ENCODE measurements around the gene SUPT6H.
A peak's percentile ranks its signal among the peaks of the same experiment; 100 is the strongest.
"Not testable (repeated sequence)": the region's sequence is repeated elsewhere in the genome, so short reads cannot be mapped to it uniquely, and the experiment has no call there.

Gene SUPT6H

DNA sequence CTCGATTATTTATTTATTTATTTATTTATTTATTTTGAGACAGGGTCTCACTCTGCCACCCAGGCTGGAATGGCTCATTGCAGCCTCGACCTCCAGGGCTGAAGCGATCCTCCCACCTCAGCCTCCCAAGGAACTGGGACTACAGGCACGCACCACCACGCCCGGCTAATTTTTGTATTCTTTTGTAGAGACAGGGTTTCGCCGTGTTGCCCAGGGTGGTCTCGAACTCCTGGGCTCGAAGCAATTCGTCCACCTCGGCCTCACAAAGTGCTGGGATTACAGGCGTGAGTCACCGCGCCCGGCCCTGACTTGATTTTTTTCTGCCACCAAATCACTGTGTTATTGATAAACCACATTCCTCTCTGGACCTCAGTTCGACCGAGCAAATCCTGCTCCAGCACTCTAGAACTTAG is 57.0 kb downstream of the SUPT6H start:
- no peak for DNase-seq (ENCODE audit: low read depth)

DNA sequence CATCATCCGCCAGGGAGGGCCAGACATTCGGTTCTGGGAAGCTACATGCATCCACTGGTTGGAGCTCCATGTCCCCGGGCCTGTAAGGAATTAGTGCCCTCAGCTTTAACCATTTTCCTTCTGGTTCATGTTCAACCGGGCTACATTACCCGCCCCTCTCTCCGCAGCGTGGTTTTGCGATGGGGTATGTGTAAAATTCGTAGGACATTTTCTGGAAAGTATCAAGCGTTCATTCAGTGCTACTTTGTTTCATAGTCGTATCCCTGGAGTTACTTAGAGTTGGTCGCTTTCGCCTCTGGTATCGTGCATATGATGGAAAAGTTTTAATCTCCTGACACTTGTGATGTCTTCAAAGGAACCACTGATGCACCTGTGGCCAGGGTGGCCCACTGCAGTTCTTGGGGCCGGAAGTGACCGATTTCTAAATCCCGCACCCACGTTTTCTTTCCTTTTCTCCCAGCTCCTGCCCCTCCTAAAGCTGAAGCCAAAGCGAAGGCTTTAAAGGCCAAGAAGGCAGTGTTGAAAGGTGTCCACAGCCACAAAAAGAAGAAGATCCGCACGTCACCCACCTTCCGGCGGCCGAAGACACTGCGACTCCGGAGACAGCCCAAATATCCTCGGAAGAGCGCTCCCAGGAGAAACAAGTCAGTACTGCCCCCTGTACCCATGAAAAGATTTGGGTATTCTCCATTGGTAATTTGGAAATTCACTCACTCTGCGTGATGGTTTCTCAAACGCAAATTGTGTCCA is 58.4 kb downstream of the SUPT6H start:
- no peak for DNase-seq (ENCODE audit: low read depth)

DNA sequence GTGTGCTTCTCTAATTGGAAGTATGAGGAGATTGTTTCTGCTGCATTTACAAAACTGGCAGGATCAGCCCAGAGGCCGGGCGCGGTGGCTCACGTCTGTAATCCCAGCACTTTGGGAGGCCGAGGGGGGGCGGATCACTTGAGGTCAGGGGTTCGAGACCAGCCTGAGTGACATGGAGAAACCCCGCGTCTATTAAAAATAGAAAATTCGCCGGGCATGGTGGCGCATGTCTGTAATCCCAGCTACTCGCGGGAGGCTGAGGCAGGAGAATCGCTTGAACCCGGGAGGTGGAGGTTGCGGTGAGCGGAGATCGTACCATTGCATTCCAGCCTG is 59.0 kb downstream of the SUPT6H start:
- not testable (repeated sequence) for DNase-seq (ENCODE audit: low read depth)

DNA sequence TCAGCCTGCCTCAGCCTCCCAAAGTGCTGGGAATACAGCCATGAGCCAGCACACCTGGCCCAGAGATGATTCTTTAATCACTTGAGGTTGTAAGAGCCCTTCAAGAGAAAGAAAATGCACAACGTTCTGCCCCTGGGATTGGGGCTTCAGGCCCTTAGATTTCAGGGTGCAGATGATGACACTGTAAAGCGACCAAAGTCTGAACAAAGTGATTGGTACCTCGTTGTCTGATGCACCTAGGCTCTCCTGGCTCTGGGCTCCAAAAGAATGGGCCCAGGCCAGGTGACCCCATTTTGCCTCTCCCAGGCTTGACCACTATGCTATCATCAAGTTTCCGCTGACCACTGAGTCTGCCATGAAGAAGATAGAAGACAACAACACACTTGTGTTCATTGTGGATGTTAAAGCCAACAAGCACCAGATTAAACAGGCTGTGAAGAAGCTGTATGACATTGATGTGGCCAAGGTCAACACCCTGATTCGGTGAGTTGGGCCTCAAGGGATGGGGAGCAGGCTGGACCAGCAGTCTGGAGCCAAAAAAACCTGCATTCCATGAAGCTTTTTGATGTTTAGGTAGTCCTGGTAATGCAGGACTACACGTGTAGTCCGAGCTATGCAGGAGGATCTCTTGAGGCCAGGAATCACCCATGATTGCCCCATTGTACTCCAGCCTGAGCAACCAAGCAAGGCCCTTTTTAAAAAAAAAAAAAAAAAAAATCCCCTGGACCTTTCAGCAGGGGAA is 60.6 kb downstream of the SUPT6H start:
- no peak for DNase-seq (ENCODE audit: low read depth)

DNA sequence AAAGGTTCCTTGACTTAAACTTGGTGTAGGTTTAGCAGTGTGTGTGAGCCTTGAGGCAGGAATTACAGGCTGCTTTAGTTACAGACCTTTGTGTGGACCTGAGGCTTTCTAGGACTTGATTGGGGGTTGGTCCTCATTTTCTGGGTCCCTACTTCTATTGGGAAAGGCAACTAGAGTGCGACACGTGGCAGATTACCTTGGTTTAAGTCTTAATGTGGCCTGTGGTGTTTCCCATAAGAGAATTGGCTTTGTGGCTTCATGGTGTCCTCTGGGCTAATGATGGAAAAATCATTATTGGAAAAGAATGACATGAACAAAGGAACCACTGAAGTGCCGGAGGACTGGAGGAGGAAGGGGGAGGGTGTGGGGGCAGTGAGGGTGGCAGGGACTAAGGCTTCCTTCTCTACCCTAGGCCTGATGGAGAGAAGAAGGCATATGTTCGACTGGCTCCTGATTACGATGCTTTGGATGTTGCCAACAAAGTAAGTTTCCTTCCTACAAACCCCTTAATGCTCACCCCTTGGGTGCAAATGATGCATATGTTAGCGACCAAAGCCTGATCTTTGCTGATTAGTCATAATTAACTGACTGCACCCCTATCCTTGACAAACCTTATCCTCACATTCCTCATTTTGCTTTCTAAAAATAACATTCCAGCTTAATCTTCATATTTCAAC is 61.3 kb downstream of the SUPT6H start:
- no peak for DNase-seq (ENCODE audit: low read depth)

DNA sequence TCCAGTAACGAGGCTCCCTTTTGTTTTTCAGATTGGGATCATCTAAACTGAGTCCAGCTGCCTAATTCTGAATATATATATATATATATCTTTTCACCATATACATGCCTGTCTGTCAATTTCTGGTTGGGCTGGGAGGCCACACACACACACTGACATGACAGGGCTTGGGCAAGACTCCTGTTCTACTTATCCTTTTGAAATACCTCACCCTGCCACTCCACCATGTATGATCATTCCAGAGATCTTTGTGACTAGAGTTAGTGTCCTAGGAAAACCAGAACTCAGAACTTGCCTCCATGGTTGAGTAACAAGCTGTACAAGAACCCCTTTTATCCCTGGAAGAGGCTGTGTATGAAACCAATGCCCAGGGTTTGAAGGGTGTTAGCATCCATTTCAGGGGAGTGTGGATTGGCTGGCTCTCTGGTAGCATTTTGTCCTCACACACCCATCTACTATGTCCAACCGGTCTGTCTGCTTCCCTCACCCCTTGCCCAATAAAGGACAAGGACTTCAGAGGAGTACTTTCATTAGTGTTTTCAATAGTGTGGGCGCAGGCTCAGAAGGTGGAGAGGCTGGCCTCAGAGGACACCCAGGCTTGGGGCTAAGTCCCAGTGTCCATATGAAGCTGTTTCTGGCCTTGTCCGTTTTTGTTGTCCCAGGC is 62.0 kb downstream of the SUPT6H start:
- DNase-seq (ENCODE audit: low read depth) = not testable (repeated sequence)

DNA sequence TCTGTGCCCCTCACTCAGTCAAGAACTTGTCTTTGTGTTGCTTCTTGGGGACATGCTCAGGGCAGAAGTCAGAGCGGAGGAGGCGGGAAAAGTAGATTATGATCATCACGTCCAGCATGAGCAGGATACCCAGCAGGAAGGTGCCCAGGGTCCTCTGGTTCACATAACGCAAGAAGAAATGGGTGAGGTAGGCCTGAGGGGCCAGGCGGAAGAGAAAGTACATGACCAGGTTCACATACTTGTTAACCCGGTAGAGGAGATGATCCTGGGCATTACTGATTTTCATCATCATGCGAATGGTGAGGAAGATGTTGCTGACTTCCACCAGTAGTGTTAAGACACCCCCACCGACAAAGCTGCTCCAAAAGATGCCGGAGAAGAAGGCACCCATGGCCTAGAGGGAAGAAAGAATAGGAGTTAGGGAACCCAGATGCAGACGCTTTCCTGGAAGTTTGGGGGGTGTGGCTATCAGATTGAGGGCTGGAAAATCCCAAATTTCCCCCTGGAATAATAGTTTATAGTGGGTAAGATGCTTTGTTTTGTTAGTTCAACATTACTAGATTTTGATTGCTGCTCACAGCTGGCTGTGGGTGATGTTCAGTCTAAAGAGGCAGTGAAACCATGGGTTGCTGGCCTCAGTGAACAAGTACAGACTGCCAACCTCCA is 62.6 kb downstream of the SUPT6H start:
- no peak for DNase-seq (ENCODE audit: low read depth)

DNA sequence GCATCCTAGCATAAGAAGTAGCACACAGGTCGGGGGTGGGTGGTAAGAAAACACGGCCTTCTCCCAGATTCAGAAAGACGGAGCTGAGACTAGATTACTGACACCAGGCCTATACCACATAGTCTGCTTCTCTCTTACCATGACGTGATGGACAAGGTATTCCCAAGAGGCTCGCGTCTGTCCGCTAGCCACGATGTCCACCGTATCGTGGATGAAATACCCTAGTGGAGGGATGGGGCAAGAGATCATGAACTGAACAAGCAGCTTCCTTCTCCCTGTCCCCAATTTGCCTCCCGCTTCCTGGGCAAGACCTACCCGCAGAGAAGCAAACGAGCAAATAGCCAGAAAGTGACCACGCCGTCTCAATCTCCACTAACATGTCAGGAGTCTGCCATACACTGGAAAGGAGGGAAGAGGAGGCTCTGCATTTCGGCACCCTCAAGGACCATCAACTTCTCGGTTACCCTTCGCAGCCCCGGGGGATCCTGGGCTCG is 63.2 kb downstream of the SUPT6H start:
- peak; percentile 82 for DNase-seq (ENCODE audit: low read depth)

DNA sequence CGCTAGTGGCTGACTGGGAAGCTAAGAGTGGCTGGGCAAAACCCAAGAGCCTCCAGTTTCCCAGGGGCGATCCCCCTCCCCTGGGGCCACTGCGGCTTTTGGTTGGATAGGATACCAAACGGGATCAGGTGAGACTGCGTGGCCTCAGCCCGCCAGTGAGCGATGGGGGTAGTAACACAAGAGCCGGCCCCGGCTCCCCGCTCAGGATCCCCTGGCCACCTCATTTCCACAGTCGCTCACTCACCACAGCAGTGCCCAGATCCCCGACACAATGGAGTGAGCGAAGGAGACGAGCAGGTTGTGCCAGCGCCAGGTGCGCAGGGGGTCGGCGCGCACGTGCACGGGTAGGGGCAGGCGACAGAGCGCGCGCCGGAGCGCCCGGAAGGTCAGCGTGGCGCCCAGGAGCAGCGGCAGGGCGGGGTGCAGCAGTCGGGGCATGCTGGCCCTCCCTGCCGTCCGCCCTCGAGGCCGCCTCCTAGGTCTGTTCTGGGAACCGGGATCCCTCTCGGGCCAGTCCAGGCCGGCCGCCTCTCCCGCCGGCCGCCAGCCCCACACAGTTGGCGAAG is 63.7 kb downstream of the SUPT6H start:
- peak; percentile 76 for DNase-seq (ENCODE audit: low read depth)

DNA sequence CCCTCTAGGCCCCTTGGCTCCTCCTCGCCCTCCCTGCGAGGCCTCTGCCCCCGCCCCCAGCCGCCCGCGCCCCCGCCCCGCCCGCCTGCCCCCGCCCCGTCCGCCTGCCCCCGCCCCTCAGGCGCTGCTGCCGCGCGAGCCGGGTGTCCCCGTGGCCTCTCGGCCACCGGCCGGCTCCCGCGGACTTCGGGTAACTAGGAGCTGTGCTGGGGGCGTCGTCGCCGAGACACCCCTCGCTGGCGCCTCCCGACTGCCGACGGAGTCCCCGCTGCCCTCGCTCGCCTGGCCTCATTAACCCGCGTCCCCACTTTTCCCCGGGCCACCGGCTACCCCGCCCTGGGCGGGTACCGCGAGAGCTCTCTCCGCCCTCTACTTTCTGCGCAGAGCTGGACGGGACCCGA is 64.2 kb downstream of the SUPT6H start, which contains the start of gene TLCD1:
Gene TLCD1 (minus strand): TSS at position 8 of the 401 bp plus-strand sequence. CDS start 136 bp downstream, outside the sequence.
- peak; percentile 51 for DNase-seq (ENCODE audit: low read depth)

DNA sequence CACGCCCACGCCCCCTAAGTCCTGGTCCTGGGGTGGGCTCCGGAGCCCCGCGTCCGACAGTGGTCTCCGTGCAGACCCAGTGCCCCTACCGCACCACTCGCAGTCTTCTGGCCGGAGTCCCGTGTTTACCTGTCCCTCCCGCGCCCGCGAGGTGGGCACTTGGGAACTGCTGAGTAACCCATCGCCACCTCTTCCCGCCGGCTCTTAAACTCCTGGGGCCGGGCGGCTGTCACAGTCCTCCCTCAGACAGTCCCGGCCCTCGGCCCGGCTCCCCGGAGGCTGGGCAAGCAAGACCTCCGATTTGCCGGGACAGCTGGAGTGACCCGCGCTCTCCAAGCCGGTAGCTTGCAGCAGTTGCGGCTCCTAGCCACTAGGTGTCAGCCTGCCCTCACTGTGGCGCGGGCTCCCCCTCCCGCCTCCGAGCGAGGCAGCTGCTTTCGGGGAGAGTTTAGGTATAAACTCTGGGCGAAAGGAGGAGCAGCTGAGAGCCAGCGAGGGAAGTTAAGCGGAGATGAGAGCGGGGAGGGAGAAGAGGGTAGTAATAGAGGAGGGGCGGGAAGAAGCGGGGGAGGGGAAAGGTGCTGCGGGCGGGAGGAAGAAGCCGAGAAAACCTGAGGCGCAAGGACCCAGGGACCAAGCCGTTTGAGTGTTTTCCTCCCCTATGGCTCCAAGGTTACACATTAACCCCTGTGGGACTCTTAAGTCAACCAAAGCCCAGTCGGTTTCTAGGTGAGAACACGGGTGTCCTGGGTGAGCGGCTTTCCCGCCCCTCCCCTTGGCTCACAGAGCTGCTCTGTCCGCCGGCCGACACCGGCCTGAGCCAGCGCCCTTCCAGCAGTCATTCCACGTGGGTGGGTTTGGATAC is 64.9 kb downstream of the SUPT6H start:
- DNase-seq (ENCODE audit: low read depth) = peak; percentile 93

DNA sequence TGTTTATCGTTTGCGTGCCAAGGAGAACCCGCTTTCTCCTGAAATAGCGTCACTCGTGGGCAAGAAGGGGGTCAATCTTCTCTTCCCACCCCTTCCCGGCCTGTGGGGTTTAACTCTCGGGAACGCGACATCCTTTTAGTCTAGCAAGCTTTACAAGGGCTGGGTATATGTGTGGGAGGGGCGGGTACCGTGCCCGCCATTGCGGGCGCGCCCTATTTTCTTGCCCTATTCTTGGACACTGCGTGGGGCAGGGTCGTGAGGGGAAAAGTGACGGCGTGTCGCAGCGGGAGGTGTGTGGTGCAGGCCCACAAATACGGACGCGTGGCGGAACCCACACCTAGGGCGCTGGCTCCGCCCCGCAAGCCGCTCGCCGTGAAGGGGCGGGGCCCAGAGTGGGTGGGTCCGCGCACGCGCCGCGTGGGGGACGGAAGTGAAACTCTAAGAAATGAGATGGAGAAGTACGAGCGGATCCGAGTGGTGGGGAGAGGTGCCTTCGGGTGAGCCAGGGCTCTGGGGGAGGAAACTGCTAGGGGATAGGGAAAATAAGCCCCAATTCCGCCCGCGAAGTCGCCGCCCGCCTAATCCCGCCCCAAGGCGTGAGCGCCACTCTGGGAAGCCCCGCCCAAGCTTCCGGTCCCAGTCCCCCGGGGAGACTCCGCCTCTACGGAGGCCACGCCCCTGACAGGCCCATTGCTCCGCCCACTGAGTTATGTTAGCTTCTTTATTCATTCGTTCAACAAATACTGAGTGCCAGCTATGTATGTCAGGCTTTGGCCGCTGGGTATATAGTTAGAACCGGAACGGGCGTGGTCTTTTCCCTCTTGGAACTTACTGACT is 66.6 kb downstream of the SUPT6H start, which contains the start of gene NEK8:
Gene NEK8 (plus strand): TSS at position 425 of the 837 bp plus-strand sequence. CDS start 26 bp downstream, at position 451.
- DNase-seq (ENCODE audit: low read depth) = peak; percentile 92

DNA sequence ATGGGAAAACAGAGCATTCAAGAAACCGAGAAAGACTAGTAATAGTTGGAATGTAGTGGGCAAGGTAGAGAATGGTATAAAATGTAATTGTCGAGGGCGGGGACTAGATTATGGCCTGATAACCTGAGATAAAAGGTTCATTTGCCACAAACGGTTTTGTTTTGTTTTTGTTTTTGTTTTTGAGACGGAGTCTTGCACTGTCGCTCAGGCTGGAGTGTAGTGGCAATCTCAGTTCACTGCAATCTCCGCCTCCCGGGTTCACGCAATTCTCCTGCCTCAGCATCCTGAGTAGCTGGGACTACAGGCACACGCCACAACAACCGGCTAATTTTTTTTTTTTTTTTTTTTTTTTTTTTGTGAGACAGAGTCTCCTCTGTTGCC is 67.9 kb downstream of the SUPT6H start:
- DNase-seq (ENCODE audit: low read depth) = no peak

DNA sequence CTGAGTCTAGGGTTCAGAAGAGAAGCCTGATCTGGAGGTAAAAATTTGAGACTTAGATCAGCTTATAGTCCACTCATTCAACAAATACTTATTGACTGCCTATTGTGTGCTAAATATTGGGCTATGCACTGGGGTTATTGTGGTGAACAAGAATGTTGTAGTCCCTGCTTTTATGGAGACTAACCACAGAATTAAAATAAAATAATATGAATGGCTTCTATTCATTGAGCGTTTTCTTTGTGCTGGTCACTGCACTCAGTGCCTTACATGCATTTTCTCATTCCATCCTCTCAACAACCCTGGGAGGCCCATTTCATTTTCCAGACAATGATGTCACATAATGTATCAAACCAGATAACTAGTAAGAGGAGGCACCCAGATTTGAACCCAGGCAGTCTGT is 71.3 kb downstream of the SUPT6H start:
- no peak for DNase-seq (ENCODE audit: low read depth)

DNA sequence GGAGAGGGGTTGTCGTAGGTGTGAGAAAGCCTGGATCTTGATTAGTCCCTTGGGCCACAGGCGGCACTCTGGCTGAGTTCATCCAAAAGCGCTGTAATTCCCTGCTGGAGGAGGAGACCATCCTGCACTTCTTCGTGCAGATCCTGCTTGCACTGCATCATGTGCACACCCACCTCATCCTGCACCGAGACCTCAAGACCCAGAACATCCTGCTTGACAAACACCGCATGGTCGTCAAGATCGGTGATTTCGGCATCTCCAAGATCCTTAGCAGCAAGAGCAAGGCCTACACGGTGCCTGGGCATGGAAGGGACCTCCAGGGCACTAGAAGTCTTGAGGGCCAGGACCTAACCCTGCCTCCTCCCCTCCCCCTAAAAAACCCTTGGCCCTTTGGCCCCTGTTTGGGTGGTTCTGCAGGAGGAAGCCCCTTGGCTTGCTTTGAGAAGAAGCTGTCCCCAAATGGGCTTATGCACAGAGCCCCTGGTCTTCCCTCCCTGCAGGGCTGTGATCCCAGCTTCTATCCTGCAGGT is 72.8 kb downstream of the SUPT6H start:
- no peak for DNase-seq (ENCODE audit: low read depth)

DNA sequence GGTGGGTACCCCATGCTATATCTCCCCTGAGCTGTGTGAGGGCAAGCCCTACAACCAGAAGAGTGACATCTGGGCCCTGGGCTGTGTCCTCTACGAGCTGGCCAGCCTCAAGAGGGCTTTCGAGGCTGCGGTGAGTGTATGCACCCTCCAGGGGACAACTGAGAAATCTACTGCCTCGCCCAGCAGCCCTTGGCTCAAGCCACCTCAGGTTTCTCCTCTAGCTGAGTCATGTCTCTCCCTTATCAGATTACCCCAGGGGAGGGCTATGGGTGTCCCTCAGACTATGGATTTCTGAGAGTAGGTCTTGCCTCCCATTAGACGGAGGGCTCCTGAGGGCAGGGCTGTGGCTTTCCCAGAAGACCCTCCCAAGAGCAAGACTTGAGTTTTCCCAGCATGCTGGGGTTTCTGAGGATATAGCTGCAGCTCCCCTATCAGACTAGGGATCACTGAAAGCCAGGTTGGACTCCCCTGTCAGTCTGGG is 73.3 kb downstream of the SUPT6H start:
- peak; percentile 68 for DNase-seq (ENCODE audit: low read depth)

DNA sequence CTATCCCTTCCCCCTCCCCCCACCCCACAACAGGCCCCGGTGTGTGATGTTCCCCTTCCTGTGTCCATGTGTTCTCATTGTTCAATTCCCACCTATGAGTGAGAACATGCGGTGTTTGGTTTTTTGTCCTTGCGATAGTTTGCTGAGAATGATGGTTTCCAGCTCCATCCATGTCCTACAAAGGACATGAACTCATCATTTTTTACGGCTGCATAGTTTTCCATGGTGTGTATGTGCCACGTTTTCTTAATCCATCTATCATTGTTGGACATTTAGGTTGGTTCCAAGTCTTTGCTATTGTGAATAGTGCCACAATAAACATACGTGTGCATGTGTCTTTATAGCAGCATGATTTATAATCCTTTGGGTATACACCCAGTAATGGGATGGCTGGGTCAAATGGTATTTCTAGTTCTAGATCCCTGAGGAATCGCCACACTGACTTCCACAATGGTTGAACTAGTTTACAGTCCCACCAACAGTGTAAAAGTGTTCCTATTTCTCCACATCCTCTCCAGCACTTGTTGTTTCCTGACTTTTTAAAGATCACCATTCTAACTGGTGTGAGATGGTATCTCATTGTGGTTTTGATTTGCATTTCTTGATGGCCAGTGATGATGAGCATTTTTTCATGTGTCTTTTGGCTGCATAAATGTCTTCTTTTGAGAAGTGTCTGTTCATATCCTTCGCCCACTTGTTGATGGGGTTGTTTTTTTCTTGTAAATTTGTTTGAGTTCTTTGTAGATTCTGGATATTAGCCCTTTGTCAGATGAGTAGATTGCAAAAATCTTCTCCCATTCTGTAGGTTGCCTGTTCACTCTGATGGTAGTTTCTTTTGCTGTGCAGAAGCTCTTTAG is 74.1 kb downstream of the SUPT6H start:
- not testable (repeated sequence) for DNase-seq (ENCODE audit: low read depth)

DNA sequence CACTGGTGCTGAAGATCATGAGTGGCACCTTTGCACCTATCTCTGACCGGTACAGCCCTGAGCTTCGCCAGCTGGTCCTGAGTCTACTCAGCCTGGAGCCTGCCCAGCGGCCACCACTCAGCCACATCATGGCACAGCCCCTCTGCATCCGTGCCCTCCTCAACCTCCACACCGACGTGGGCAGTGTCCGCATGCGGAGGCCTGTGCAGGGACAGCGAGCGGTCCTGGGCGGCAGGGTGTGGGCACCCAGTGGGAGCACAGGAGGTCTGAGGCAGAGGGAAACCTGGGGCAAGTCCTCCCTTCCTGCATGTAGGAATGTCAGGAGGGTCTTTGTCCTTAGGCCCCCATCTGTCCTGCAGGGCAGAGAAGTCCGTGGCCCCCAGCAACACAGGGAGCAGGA is 75.3 kb downstream of the SUPT6H start:
- no peak for DNase-seq (ENCODE audit: low read depth)
